ENCODE measurements around the gene RYK. TPM values are rescaled to one million over a fixed set of nuclear protein-coding genes. Genes with fewer than 3 reads are reported as not detected.

RYK gene
- total RNA-seq, 1 experiment from 2014 or later = 55.2 TPM

- CTCF ChIA-PET = interaction anchor here (1.0 kb wide), 1 partner anchor 27 kb away, joined by 3 read pairs; no protein-coding TSS in a partner anchor
- intact Hi-C loops (cut with micrococcal nuclease) = no loop called here
- H3K36me3 ChIP-seq (ENCODE audit: control insufficient read depth in 1 of 2, insufficient read depth in 2 of 2, low read length in 2 of 2) = peaks cover 0 to 3% of the 10 kb centered on the region in 2 experiments; a peak in 2 of 4 replicates
Measured at GRCh38 chr3:134186391-134186790, 64.3 kb downstream of the RYK start.

GRCh38 chr3:134180761-134181160 is 69.9 kb downstream of the RYK start:
- RAD21 ChIA-PET (ENCODE audit: low non-redundant PET in 1 of 2, low total read pairs in 2 of 2, uncharacterized antibody in 2 of 2, unreplicated experiment in 2 of 2) = no interaction called here
- Histone ChIP-seq H3K27ac (ENCODE audit: low read depth, low read length) (no peak overlapping the region), H3K9me3 (ENCODE audit: control insufficient read depth in 1 of 2, insufficient read depth in 1 of 2, low read depth in 1 of 2, low read length in 2 of 2) (no peaks in the 10 kb centered on the region), H3K9ac (ENCODE audit: low read length) (no peak overlapping the region), H3K4me2 (ENCODE audit: low read length) (no peak overlapping the region), H3K9me2 (ENCODE audit: insufficient read depth) (no peaks in the 10 kb centered on the region), H3K27me3 (ENCODE audit: insufficient read depth, low read length) (no peaks in the 10 kb centered on the region), H3K4me1 (ENCODE audit: control insufficient read depth in 1 of 2, insufficient read depth in 2 of 2, low read length in 2 of 2) (no peaks in the 10 kb centered on the region), H3K79me2 (ENCODE audit: insufficient read depth, low read length) (no peaks in the 10 kb centered on the region), H4K20me1 (ENCODE audit: insufficient read depth) (no peaks in the 10 kb centered on the region), H2AFZ (ENCODE audit: low read depth, low read length, poor library complexity, severe bottlenecking) (no peak overlapping the region), H3K36me3 (ENCODE audit: control insufficient read depth in 1 of 2, insufficient read depth in 2 of 2, low read length in 2 of 2) (peaks cover 0 to 6% of the 10 kb centered on the region in 2 experiments; a peak in 2 of 4 replicates), H3K4me3 (replicated peaks in 1 of 2; ENCODE audit: low read depth in 1 of 2, low read length in 2 of 2) (no peak overlapping the region)
- DNase-seq (ENCODE audit: low read depth, low spot score) = no peak
- CTCF ChIA-PET = no interaction called here
- BruUV-seq (replicated peaks) = no TSS peak
- intact Hi-C loops (cut with micrococcal nuclease) = no loop called here
- POLR2A ChIA-PET = no interaction called here
- ATAC-seq = no peak
- no peak for TF ChIP-seq TCF7L2 (IDR thresholded peaks at IDR 0.05; ENCODE audit: borderline replicate concordance, extremely low read depth, insufficient read depth, insufficient read length)
- no peak for TF ChIP-seq JUND (IDR thresholded peaks at IDR 0.05)
- TF ChIP-seq CBX3 (IDR thresholded peaks at IDR 0.05; ENCODE audit: low read depth) = no peak
- TF ChIP-seq REST (IDR thresholded peaks at IDR 0.05; ENCODE audit: low read depth) = no peak
- no peak for TF ChIP-seq YY1 (IDR thresholded peaks at IDR 0.05; ENCODE audit: extremely low read depth, insufficient replicate concordance, low read depth, low read length)
- TF ChIP-seq EZH2 (IDR thresholded peaks at IDR 0.05) = no peak
- no peak for TF ChIP-seq CEBPB (IDR thresholded peaks at IDR 0.05; ENCODE audit: low read depth)
- TF ChIP-seq ZNF274 (IDR thresholded peaks at IDR 0.05; ENCODE audit: low read depth, low read length) = no peak
- no peak for TF ChIP-seq SRF (IDR thresholded peaks at IDR 0.05; ENCODE audit: low read depth)
- no peak for TF ChIP-seq CTCF (IDR thresholded peaks at IDR 0.05 in 2 of 3, conservative IDR thresholded peaks at IDR 0.05 in 1 of 3; ENCODE audit: borderline replicate concordance in 1 of 3, insufficient read depth in 1 of 3, low read depth in 2 of 3, low read length in 2 of 3)

More at GRCh38 chr3:134186391-134186790, 64.3 kb downstream of the RYK start:
- H3K27me3 ChIP-seq (ENCODE audit: insufficient read depth, low read length) = no peaks in the 10 kb centered on the region
- H3K27ac ChIP-seq (ENCODE audit: low read depth, low read length) = no peak overlapping the region
- H3K4me3 ChIP-seq (replicated peaks in 1 of 2; ENCODE audit: low read depth in 1 of 2, low read length in 2 of 2) = no peak overlapping the region
- no peak for ATAC-seq
- ChIA-PET POLR2A (no interaction called here), RAD21 (ENCODE audit: low non-redundant PET in 1 of 2, low total read pairs in 2 of 2, uncharacterized antibody in 2 of 2, unreplicated experiment in 2 of 2) (no interaction called here)
- H3K4me2 ChIP-seq (ENCODE audit: low read length) = no peak overlapping the region
- TF ChIP-seq RAD21 (IDR thresholded peaks at IDR 0.05; ENCODE audit: low read depth) (no peak), ZNF274 (IDR thresholded peaks at IDR 0.05; ENCODE audit: low read depth, low read length) (no peak), ELF1 (IDR thresholded peaks at IDR 0.05; ENCODE audit: borderline replicate concordance, low read depth) (no peak), POLR2A (IDR thresholded peaks at IDR 0.05; ENCODE audit: borderline replicate concordance, extremely low read depth, insufficient read depth, insufficient read length) (no peak), MAX (IDR thresholded peaks at IDR 0.05) (no peak), SIN3A (IDR thresholded peaks at IDR 0.05; ENCODE audit: low read depth) (no peak), SP1 (IDR thresholded peaks at IDR 0.05; ENCODE audit: low read depth) (no peak), TCF7L2 (IDR thresholded peaks at IDR 0.05; ENCODE audit: borderline replicate concordance, extremely low read depth, insufficient read depth, insufficient read length) (no peak), EZH2phosphoT487 (IDR thresholded peaks at IDR 0.05; ENCODE audit: borderline replicate concordance) (no peak), CBX3 (IDR thresholded peaks at IDR 0.05; ENCODE audit: low read depth) (no peak), SRF (IDR thresholded peaks at IDR 0.05; ENCODE audit: low read depth) (no peak), EGR1 (IDR thresholded peaks at IDR 0.05; ENCODE audit: low read depth) (no peak)
- no TSS peak for BruUV-seq (replicated peaks)
- no peak overlapping the region for H3K9ac ChIP-seq (ENCODE audit: low read length)
- H2AFZ ChIP-seq (ENCODE audit: low read depth, low read length, poor library complexity, severe bottlenecking) = no peak overlapping the region
- peaks cover 8% of the 10 kb centered on the region; the same call in 1 of the 2 replicates for H3K79me2 ChIP-seq (ENCODE audit: insufficient read depth, low read length)
- no peak for DNase-seq (ENCODE audit: low read depth, low spot score)
- no peaks in the 10 kb centered on the region for H3K4me1 ChIP-seq (ENCODE audit: control insufficient read depth in 1 of 2, insufficient read depth in 2 of 2, low read length in 2 of 2)
- H3K9me3 ChIP-seq (ENCODE audit: control insufficient read depth in 1 of 2, insufficient read depth in 1 of 2, low read depth in 1 of 2, low read length in 2 of 2) = no peaks in the 10 kb centered on the region
- no peaks in the 10 kb centered on the region for H3K9me2 ChIP-seq (ENCODE audit: insufficient read depth)
- no peaks in the 10 kb centered on the region for H4K20me1 ChIP-seq (ENCODE audit: insufficient read depth)

All from HCT116 (cell line).